GM12878 (cell line): Measurements from ENCODE around the gene PPP1R27. TPM values are rescaled to one million over a fixed set of nuclear protein-coding genes. Genes with fewer than 3 reads are reported as not detected.
A peak's percentile ranks its signal among the peaks of the same experiment; 100 is the strongest.

ENCODE experiments used
- ATAC-seq: fragments of 200-7000 bp; cut with Tn5 transposase; 3 replicates; pipeline ENCODE4 v1.9.1; 2020; ENCODE audit warnings: mild to moderate bottlenecking, moderate library complexity
- BruUV-seq: library from RNA; stranded (reverse); fragments of 400-500 nt; replicated peaks from 2 replicates; lab custom pipeline; 2021; lab: Mats Ljungman, UMichigan
- CTCF ChIA-PET: fragments of 300-600 bp; sonication (Branson Sonifier 250); formaldehyde crosslinking; extraction: SDS; loops from one replicate; lab custom pipeline; 2021; ENCODE audit warnings: inconsistent platforms; lab: Yijun Ruan, JAX
- POLR2A ChIA-PET: fragments of 350-600 bp; formaldehyde crosslinking; extraction: SDS; loops from one replicate; lab custom pipeline; 2021; ENCODE audit warnings: inconsistent platforms; lab: Charles Lee
- RAD21 ChIA-PET: fragments of 300-600 bp; sonication (Branson Sonifier 250); formaldehyde crosslinking; loops from one replicate; lab custom pipeline; 2023; ENCODE audit warnings: antibody characterized with exemption; ENCODE audit not compliant: unreplicated experiment; lab: Charles Lee
- SMC1A ChIA-PET: fragments of 300-600 bp; sonication (Branson Sonifier 250); formaldehyde crosslinking; loops from one replicate; lab custom pipeline; 2023; ENCODE audit not compliant: unreplicated experiment, uncharacterized antibody; lab: Charles Lee
- DNase-seq: peaks from one replicate; pipeline ENCODE4 v3.0.0-alpha.2; 2011; ENCODE audit warnings: low read depth, low spot score
- FAIRE-seq: peaks from 3 replicates; lab custom pipeline; 2011; peaks lifted over from hg19 to GRCh38; lab: Jason Lieb, UNC
- H2AFZ ChIP-seq: 2 replicates; pipeline ENCODE4 v1.6.0; 2011; ENCODE audit warnings: low read depth, low read length, control low read depth; ENCODE audit not compliant: control insufficient read depth
- H3K27ac ChIP-seq: 2 replicates; pipeline ENCODE4 v1.5.1; 2011; ENCODE audit warnings: control low read depth; ENCODE audit not compliant: control insufficient read depth, insufficient read depth
- H3K27me3 ChIP-seq, 2 experiments: replicated peaks in 1 of 2; 2 replicates each; pipeline versions ENCODE4 v1.6.0 to v1.6.1; 2011; ENCODE audit warnings: low read length in 1 of 2; ENCODE audit not compliant: control insufficient read depth in 2 of 2, insufficient read depth in 2 of 2
- H3K36me3 ChIP-seq, 2 experiments: 2 replicates each; pipeline ENCODE4 v1.5.1; 2011; ENCODE audit warnings: low read length in 1 of 2; ENCODE audit not compliant: control insufficient read depth in 2 of 2, insufficient read depth in 2 of 2
- H3K4me1 ChIP-seq: 2 replicates; pipeline ENCODE4 v1.6.1; 2011; ENCODE audit warnings: mild to moderate bottlenecking, low read length, moderate library complexity, mixed read lengths; ENCODE audit not compliant: control insufficient read depth, insufficient read depth
- H3K4me2 ChIP-seq: 2 replicates; pipeline ENCODE4 v1.6.0; 2011; ENCODE audit warnings: control low read depth; ENCODE audit not compliant: control insufficient read depth, insufficient read depth
- H3K4me3 ChIP-seq: fragments of 200-600 bp; sonication (generic); 2 replicates; pipeline ENCODE4 v1.5.1; 2016
- H3K79me2 ChIP-seq: 2 replicates; pipeline ENCODE4 v1.6.0; 2011; ENCODE audit warnings: low read length; ENCODE audit not compliant: control insufficient read depth, insufficient read depth
- H3K9ac ChIP-seq: 2 replicates; pipeline ENCODE4 v1.8.0; 2011; ENCODE audit warnings: low read length, control low read depth, mixed read lengths; ENCODE audit not compliant: control insufficient read depth, insufficient read depth
- H3K9me3 ChIP-seq: replicated peaks from 3 replicates; pipeline ENCODE4 v1.5.1; 2011; ENCODE audit warnings: mild to moderate bottlenecking, low read length; ENCODE audit not compliant: control insufficient read depth, insufficient read depth
- H4K20me1 ChIP-seq: 2 replicates; pipeline ENCODE4 v1.6.0; 2011; ENCODE audit not compliant: control insufficient read depth, insufficient read depth
- FOXK2 ChIP-seq: fragments of 450-650 bp; IDR thresholded peaks from 2 replicates; pipeline ENCODE4 v1.6.1; 2017; ENCODE audit warnings: mild to moderate bottlenecking, moderate library complexity
- NR2C2 ChIP-seq: IDR thresholded peaks from 2 replicates; pipeline ENCODE4 v1.6.1; 2011; ENCODE audit warnings: borderline replicate concordance, low read depth; ENCODE audit not compliant: control insufficient read depth, insufficient read length
- POLR2A ChIP-seq: IDR thresholded peaks from 2 replicates; pipeline ENCODE4 v1.6.1; 2011; ENCODE audit warnings: low read depth, mild to moderate bottlenecking, low read length
- ZSCAN29 ChIP-seq: fragments of 450-650 bp; IDR thresholded peaks from 2 replicates; pipeline ENCODE4 v1.6.1; 2017; ENCODE audit warnings: mild to moderate bottlenecking, moderate library complexity
- WGBS: methylation state at CpG from one replicate; pipeline ENCODE4 v1.1.6; 2016; ENCODE audit warnings: low lambda C conversion rate; ENCODE audit not compliant: insufficient replicate concordance, insufficient coverage; ENCODE audit errors: missing lambda C conversion rate; 5-methylcytosine and 5-hydroxymethylcytosine counted together
- in situ Hi-C: fragments of 300-500 bp; cut with MboI; formaldehyde crosslinking; loops from 9 replicates; pipeline ENCODE4 v1.14.3; 2018; ENCODE audit warnings: mixed read lengths
- intact Hi-C: fragments of 100-400 bp; cut with micrococcal nuclease; formaldehyde crosslinking; loops from one replicate; pipeline ENCODE4 v1.14.2; 2022; ENCODE audit not compliant: unreplicated experiment
- polyA plus RNA-seq, 11 experiments: library from polyadenylated mRNA; depleted of rRNA in 4 of 11; unstranded in 6 of 11; stranded (reverse) in 5 of 11; fragments of >200 nt; fragmentation: Nextera tagmentation in 4 of 11; fragmentation: Illumina TruSeq in 1 of 11; extraction: Ambion mirVana in 4 of 11; extraction: Trizol in 1 of 11; gene quantifications; 1 replicate in 1 of 11; 2 replicates in 10 of 11; pipeline versions ENCODE4 v1.2.1 to v1.2.3, GENCODE V29; 2011 to 2016; ENCODE audit warnings: inconsistent platforms in 2 of 11, missing spikeins in 2 of 11, low read depth in 1 of 11
- total RNA-seq, 4 experiments: library from RNA; depleted of rRNA in 3 of 4; stranded (reverse); fragments of >200 nt in 3 of 4; fragmentation: Illumina TruSeq in 1 of 4; extraction: Trizol in 1 of 4; gene quantifications; 2 replicates each; pipeline versions ENCODE4 v1.2.1 to v1.2.3, GENCODE V29; 2013 to 2021

The PPP1R27 gene
- total and polyA plus RNA-seq, 10 of the 15 experiments (the other 5 are each of a cell fraction or from before 2014, with no cell fraction given) = 0.17 to 1.6 (median 0.49) TPM; not detected in 3

DNA sequence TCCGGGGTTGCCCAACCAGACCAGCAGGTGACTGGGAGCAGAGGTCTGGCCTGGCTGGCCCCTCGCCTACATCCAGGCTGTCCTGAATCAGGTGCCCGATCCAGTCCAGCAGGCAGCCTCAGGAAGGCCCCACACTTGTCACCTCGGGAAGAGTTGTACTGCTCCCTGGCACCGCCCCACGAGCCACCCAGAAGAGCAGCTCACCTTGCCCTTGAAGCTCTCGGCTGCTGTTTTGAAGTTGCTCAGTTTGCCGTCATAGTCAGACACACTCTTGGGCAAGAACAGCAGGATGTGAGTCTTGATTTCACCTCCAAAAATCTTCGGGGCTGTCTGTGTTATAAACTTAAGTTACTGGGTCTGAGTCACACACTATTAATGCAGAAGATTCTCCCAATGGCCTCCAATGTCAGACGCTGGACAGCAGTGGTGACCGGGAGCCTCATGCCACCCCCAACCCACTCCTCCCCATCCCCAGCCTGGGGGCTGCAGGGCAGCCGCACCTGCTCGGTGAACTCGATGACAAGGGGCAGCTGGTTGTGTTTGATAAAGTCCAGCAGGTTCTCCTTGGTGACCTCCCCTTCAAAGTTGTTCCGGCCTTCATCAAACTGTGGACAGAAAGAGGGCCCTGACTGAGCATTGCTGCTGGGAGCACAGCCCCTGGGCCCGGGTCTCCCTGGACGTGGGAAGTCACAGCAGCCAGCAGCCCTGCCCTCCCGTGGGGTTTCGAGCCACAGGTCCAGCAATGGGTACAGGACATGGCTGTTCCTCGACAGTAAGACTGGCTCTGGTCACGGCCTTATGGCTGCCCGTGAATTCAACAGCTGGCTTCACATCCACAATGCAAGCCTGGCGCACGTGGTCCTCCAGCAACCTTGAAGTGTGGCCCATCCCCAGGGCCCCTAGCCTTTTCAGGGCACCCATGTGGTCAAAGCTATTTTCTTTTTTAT, 12.2 kb upstream of the PPP1R27 start:
- Histone ChIP-seq H3K79me2 (no peaks in the 10 kb centered on the region; the same call in 1 of the 2 replicates), H3K9me3 (no peaks in the 10 kb centered on the region), H4K20me1 (no peaks in the 10 kb centered on the region), H3K36me3 (peaks cover 34 to 46% of the 10 kb centered on the region in 2 experiments), H2AFZ (no peak overlapping the region), H3K27me3 (no peaks in the 10 kb centered on the region), H3K9ac (no peak overlapping the region), H3K4me1 (no peaks in the 10 kb centered on the region)
- no peak for DNase-seq
- SMC1A ChIA-PET = no interaction called here
- WGBS = 96% methylated on average over 24 of the region's 24 CpGs
- in situ Hi-C loops = no loop called here
- RAD21 ChIA-PET = no interaction called here
- POLR2A ChIA-PET = interaction anchor here (0.6 kb wide), 1 partner anchor 202 kb away, joined by 3 read pairs; no protein-coding TSS in a partner anchor
- peak; percentile 58 for TF ChIP-seq POLR2A
- TF ChIP-seq ZSCAN29 = no peak
- TF ChIP-seq, all 136 proteins: peak for 1
- H3K4me2 ChIP-seq = no peak overlapping the region
- BruUV-seq = TSS peak; percentile 8
- ATAC-seq (no peak), FAIRE-seq (no peak)
- no peak overlapping the region for H3K4me3 ChIP-seq
- intact Hi-C loops = no loop called here
- no peak overlapping the region for H3K27ac ChIP-seq
- CTCF ChIA-PET = interaction anchor here (0.7 kb wide), 1 partner anchor 23 kb away, joined by 3 read pairs; no protein-coding TSS in a partner anchor

DNA sequence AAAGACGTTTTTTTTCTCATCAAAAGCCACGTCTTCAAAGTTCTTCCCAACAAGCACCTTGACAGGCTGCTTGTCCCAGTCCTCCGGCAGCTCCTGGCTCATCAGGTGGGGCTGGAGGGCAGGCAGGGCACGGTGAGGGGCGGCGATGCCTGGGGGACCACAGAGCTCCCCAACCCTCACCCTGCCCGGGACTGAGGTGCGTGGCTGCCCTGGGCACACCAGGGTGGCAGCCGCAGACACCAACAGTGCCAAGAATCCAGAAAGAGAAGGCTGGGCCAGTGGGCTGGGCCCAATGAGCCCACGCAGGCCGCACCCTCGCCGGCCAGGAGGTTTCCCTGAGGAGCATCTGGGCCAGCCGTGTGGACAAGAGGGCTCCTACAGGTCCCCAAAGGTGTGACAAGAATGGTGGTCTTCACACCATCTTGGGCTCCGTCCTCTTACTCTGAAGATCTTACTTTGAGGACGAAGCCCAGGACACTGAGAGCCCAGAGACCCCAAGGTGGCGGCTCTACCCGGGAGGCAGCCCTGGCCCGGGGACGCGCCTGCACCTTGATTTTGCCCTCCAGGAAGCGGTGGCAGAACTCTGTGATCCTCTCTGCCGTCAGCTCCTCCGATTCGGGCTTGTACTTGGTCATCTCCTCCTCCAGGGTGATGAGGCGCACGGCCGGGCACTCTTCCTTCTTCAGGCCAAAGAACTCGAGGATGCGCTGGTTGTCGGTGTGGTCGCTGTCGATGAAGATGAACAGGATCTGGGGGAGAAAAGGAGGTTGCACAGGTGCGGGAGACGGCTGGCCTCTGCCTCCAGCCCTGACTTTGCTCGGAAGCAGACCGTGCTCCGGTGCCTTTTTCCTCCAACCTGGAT, 11.3 kb upstream of the PPP1R27 start:
- Histone ChIP-seq H3K79me2 (no peaks in the 10 kb centered on the region), H3K4me1 (no peaks in the 10 kb centered on the region), H3K9ac (no peak overlapping the region), H3K27ac (no peak overlapping the region), H3K36me3 (peaks cover 33 to 40% of the 10 kb centered on the region in 2 experiments), H4K20me1 (no peaks in the 10 kb centered on the region), H3K27me3 (no peaks in the 10 kb centered on the region), H2AFZ (no peak overlapping the region), H3K4me3 (no peak overlapping the region), H3K9me3 (no peaks in the 10 kb centered on the region), H3K4me2 (no peak overlapping the region)
- TF ChIP-seq FOXK2 (no peak), POLR2A (peak; percentile 40), NR2C2 (no peak)
- intact Hi-C loops (no loop called here), in situ Hi-C loops (no loop called here)
- ChIA-PET CTCF (no interaction called here), POLR2A (no interaction called here), RAD21 (no interaction called here), SMC1A (no interaction called here)
- DNase-seq (no peak), FAIRE-seq (no peak), ATAC-seq (no peak)
- 91% methylated on average over 33 of the region's 38 CpGs for WGBS
- BruUV-seq = no TSS peak
